ENCODE measurements around the gene MFAP5. TPM values are rescaled to one million over a fixed set of nuclear protein-coding genes. Genes with fewer than 3 reads are reported as not detected.

MFAP5 gene
- total and polyA plus RNA-seq, 8 donors: 0.35 to 12.0 (median 1.1) TPM

- H3K27ac ChIP-seq: peak overlapping the region; percentile 83 to 93
- peaks cover 12 to 37% of the 10 kb centered on the region in 2 donors for H3K4me1 ChIP-seq
- H3K9me3 ChIP-seq: no peaks in the 10 kb centered on the region
- ATAC-seq: peak; percentile 35
- peak overlapping the region; percentile 93 to 97 for H3K4me3 ChIP-seq
- TF ChIP-seq CTCF (IDR thresholded peaks at IDR 0.05): no peak
- DNase-seq: no peak
- H3K27me3 ChIP-seq: peaks cover 0 to 5% of the 10 kb centered on the region in 2 donors
- intact Hi-C loops (cut with DNase I): no loop called here
- H3K36me3 ChIP-seq: no peaks in the 10 kb centered on the region
Observed at GRCh38 chr12:8696442-8697090, 33.9 kb upstream of the MFAP5 start.

- intact Hi-C loops (cut with DNase I): no loop called here
- TF ChIP-seq CTCF (IDR thresholded peaks at IDR 0.05): no peak
- ATAC-seq (no peak), DNase-seq (no peak)
- peaks cover 10 to 35% of the 10 kb centered on the region in 2 donors for H3K4me1 ChIP-seq
- no peaks in the 10 kb centered on the region for H3K9me3 ChIP-seq
- peaks cover 0 to 5% of the 10 kb centered on the region in 2 donors for H3K27me3 ChIP-seq
- H3K27ac ChIP-seq: no peak overlapping the region
- no peak overlapping the region for H3K4me3 ChIP-seq
- H3K36me3 ChIP-seq: no peaks in the 10 kb centered on the region
Observed at GRCh38 chr12:8695116-8695515, 32.5 kb upstream of the MFAP5 start.

- Histone ChIP-seq H3K36me3 (no peaks in the 10 kb centered on the region), H3K9me3 (no peaks in the 10 kb centered on the region), H3K27me3 (peaks cover 0 to 5% of the 10 kb centered on the region in 2 donors), H3K27ac (peak overlapping the region; percentile 28 to 37), H3K4me1 (peaks cover 15 to 33% of the 10 kb centered on the region in 2 donors), H3K4me3 (no peak overlapping the region)
- no peak for TF ChIP-seq CTCF (IDR thresholded peaks at IDR 0.05)
- peak in 3 of 4 donors; percentile 75 to 87 (median 80) for DNase-seq
- ATAC-seq: peak; percentile 70
- intact Hi-C loops (cut with DNase I): no loop called here
Observed at GRCh38 chr12:8692573-8692972, 29.9 kb upstream of the MFAP5 start.

GRCh38 chr12:8689681-8690080 is 27.1 kb upstream of the MFAP5 start:
- Histone ChIP-seq H3K4me3 (no peak overlapping the region), H3K27ac (no peak overlapping the region), H3K9me3 (no peaks in the 10 kb centered on the region), H3K27me3 (no peaks in the 10 kb centered on the region), H3K4me1 (peaks cover 19 to 35% of the 10 kb centered on the region in 2 donors), H3K36me3 (no peaks in the 10 kb centered on the region)
- no peak for TF ChIP-seq CTCF (IDR thresholded peaks at IDR 0.05)
- DNase-seq (no peak), ATAC-seq (no peak)
- intact Hi-C loops (cut with DNase I): no loop called here

GRCh38 chr12:8687846-8688601 is 25.4 kb upstream of the MFAP5 start:
- intact Hi-C loops (cut with DNase I): no loop called here
- H3K9me3 ChIP-seq: no peaks in the 10 kb centered on the region
- peak overlapping the region; percentile 1 to 15 for H3K27ac ChIP-seq
- TF ChIP-seq CTCF (IDR thresholded peaks at IDR 0.05): no peak
- no peaks in the 10 kb centered on the region for H3K36me3 ChIP-seq
- H3K4me1 ChIP-seq: peaks cover 19 to 33% of the 10 kb centered on the region in 2 donors
- no peaks in the 10 kb centered on the region for H3K27me3 ChIP-seq
- no peak overlapping the region for H3K4me3 ChIP-seq
- ATAC-seq: peak; percentile 90
- DNase-seq: peak in 3 of 4 donors; percentile 61 to 91 (median 81)
